ENCODE measurements around the gene MEX3B. TPM values are rescaled to one million over a fixed set of nuclear protein-coding genes. Genes with fewer than 3 reads are reported as not detected.
A peak's percentile ranks its signal among the peaks of the same experiment; 100 is the strongest.

Gene MEX3B
- total and polyA plus RNA-seq, 2 donors (not counting 3 experiments of a cell fraction or from before 2014, with no cell fraction given), result 11.0 to 22.6 TPM

DNA sequence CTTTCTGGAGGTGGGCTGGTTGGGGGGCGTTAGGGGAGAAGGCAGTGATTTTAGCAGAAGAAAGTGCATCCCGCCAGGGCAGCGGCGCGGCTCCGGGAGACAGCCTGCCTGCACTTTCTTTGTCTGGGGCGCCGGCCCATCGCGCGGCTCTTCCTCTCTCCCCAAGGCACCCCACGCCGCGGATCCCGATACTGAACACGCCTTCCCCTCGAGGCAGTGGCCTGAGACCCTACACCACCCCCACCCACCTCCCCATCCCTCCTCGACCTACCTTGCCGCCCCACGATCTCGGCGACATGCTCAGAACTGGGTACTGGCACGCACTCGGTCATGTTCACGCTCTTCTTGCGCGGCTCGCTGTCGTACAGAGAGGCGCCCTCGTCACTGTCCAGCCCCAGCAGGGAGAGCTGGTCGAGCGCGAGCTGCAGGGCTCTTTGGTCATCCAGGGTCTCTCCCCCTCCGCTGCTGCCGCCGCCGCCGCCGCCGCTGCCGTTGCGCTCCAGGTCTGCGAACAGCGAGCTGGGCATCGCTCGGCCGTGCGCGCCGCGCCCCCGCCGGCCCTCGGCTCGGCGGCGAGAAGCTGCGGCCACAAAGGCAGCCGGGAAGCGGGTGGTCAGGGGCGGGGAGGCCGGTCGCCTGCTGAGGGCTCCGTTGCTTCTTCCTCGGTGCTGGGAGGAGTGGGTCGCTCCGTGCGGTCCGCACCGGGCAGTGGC lies 483 bp downstream of the MEX3B start:
- Histone ChIP-seq H3K27ac (ENCODE audit: insufficient read depth, low read depth, low read length) (peak overlapping the region; percentile 66), H3K9ac (replicated peaks; ENCODE audit: extremely low read depth, insufficient read depth, low read length) (peak overlapping the region; percentile 87), H3K9me3 (replicated peaks; ENCODE audit: control insufficient read depth, insufficient read depth, low read length) (no peaks in the 10 kb centered on the region), H3K4me2 (ENCODE audit: insufficient read depth, low read length) (peak overlapping the region; percentile 77), H3K4me1 (ENCODE audit: control insufficient read depth, extremely low read depth, insufficient read depth, low read length) (peaks cover 15% of the 10 kb centered on the region), H3K79me2 (ENCODE audit: control insufficient read depth, insufficient read depth, low read length) (peaks cover 18% of the 10 kb centered on the region), H3K4me3 (replicated peaks in 1 of 3; ENCODE audit: insufficient read depth in 1 of 3, low read depth in 1 of 3, low read length in 3 of 3) (peak overlapping the region; percentile 91 to 97 (median 92)), H3K36me3 (ENCODE audit: control insufficient read depth in 2 of 2, extremely low read depth in 1 of 2, insufficient read depth in 2 of 2, low read length in 2 of 2) (peaks cover 7 to 8% of the 10 kb centered on the region in 2 experiments), H3K9me1 (replicated peaks; ENCODE audit: control insufficient read depth, extremely low read depth, insufficient read depth, low read length) (no peaks in the 10 kb centered on the region), H3K27me3 (ENCODE audit: control insufficient read depth in 2 of 2, insufficient read depth in 2 of 2, low read length in 2 of 2) (peaks cover 1 to 2% of the 10 kb centered on the region in 2 experiments), H2AFZ (ENCODE audit: low read depth, low read length) (peak overlapping the region; percentile 63), H4K20me1 (replicated peaks; ENCODE audit: control insufficient read depth, extremely low read depth, insufficient read depth, low read length) (peaks cover 2% of the 10 kb centered on the region)
- FAIRE-seq (no peak), DNase-seq (ENCODE audit: low read depth, low spot score) (peak; percentile 65)
- intact Hi-C loops (cut with micrococcal nuclease), result loop anchor here (2.0 to 10.0 kb wide), 5 partner anchors 62 to 1041 kb away; partner anchors contain the start of gene TLNRD1
- dilution Hi-C loops (cut with MboI; ENCODE audit: extremely low pct_ligation_motif_present, low sequenced_read_pairs), result no loop called here
- ChIA-PET CTCF (interaction anchor here (0.7 to 3.8 kb wide), 3 partner anchors 63 to 153 kb away, joined by 3 to 30 read pairs (median 3); no protein-coding TSS in a partner anchor), POLR2A (interaction anchor here (0.8 kb wide), 1 partner anchor 495 kb away, joined by 3 read pairs; the partner anchor contains the start of gene RPS17)
- BruUV-seq (replicated peaks), result no TSS peak
- TF ChIP-seq POLR2A (IDR thresholded peaks at IDR 0.05; ENCODE audit: low read depth, low read length), result no peak
- TF ChIP-seq, protein P1, sequence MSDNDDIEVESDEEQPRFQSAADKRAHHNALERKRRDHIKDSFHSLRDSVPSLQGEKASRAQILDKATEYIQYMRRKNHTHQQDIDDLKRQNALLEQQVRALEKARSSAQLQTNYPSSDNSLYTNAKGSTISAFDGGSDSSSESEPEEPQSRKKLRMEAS (IDR thresholded peaks at IDR 0.05; ENCODE audit: insufficient read depth, insufficient read length), result no peak

DNA sequence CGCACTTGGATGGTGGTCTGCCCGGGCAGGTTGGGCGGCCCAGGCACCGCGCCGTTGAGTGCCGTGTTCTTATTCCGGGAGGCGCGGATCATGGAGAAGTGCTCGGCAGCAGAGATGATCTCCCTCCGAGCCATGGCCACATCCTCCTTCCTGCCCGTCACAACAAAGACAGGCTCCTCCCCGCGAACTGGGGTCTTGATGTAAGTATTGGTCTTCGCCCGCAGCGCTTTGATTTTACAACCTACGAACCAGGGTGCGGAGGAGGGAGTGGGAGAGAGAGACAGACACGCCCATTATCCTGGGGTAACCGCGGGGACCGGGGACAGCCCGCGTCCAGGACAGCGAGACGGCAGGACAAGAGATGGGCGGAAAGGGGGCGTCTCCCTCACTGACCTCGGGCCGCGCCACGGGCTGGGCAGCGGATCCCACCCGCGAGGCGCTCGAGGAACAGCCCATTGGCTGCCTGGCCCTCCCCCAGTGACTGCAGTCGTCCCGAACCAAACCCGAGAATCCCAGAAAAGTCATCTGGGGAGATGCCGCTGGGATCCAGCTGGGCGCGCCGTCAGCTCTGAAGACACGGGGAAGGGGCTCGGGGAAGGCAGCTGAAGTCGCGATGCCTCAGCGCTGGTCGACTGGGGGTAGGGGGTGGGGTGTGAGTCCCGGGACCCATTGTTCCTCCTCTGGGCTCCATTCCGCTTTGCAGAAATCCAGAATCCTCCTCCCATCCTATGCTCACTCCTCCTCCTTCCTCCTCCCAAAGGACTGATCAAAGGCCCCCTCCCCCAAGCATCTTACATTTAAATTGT lies 1.2 kb downstream of the MEX3B start:
- peaks cover 2% of the 10 kb centered on the region for H4K20me1 ChIP-seq (replicated peaks; ENCODE audit: control insufficient read depth, extremely low read depth, insufficient read depth, low read length)
- no peaks in the 10 kb centered on the region for H3K9me3 ChIP-seq (replicated peaks; ENCODE audit: control insufficient read depth, insufficient read depth, low read length)
- H3K4me1 ChIP-seq (ENCODE audit: control insufficient read depth, extremely low read depth, insufficient read depth, low read length), result peaks cover 15% of the 10 kb centered on the region
- peak overlapping the region; percentile 66 for H3K27ac ChIP-seq (ENCODE audit: insufficient read depth, low read depth, low read length)
- H3K27me3 ChIP-seq (ENCODE audit: control insufficient read depth in 2 of 2, insufficient read depth in 2 of 2, low read length in 2 of 2), result peaks cover 0 to 2% of the 10 kb centered on the region in 2 experiments
- peak overlapping the region; percentile 63 for H2AFZ ChIP-seq (ENCODE audit: low read depth, low read length)
- intact Hi-C loops (cut with micrococcal nuclease), result loop anchor here (2.0 to 10.0 kb wide), 5 partner anchors 63 to 1040 kb away; partner anchors contain the start of gene TLNRD1
- ChIA-PET CTCF (interaction anchor here (1.6 kb wide), 1 partner anchor 154 kb away, joined by 4 read pairs; no protein-coding TSS in a partner anchor), POLR2A (no interaction called here)
- H3K4me3 ChIP-seq (replicated peaks in 1 of 3; ENCODE audit: insufficient read depth in 1 of 3, low read depth in 1 of 3, low read length in 3 of 3), result peak overlapping the region; percentile 91 to 97 (median 92)
- H3K36me3 ChIP-seq (ENCODE audit: control insufficient read depth in 2 of 2, extremely low read depth in 1 of 2, insufficient read depth in 2 of 2, low read length in 2 of 2), result peaks cover 7 to 8% of the 10 kb centered on the region in 2 experiments
- H3K9ac ChIP-seq (replicated peaks; ENCODE audit: extremely low read depth, insufficient read depth, low read length), result peak overlapping the region; percentile 87
- dilution Hi-C loops (cut with MboI; ENCODE audit: extremely low pct_ligation_motif_present, low sequenced_read_pairs), result no loop called here
- no peak for TF ChIP-seq EZH2 (IDR thresholded peaks at IDR 0.05; ENCODE audit: borderline replicate concordance, low read depth, low read length, severe bottlenecking)
- no peak for TF ChIP-seq FOS (IDR thresholded peaks at IDR 0.05; ENCODE audit: borderline replicate concordance, insufficient read depth, low read length)
- TF ChIP-seq JUN (IDR thresholded peaks at IDR 0.05; ENCODE audit: borderline replicate concordance, insufficient read depth, insufficient read length, low read depth), result no peak
- no peak for TF ChIP-seq GATA2 (IDR thresholded peaks at IDR 0.05; ENCODE audit: insufficient read depth, insufficient read length, low read depth, low read length)
- TF ChIP-seq, protein P1 (IDR thresholded peaks at IDR 0.05; ENCODE audit: insufficient read depth, insufficient read length), result no peak
- peak; percentile 17 for TF ChIP-seq POLR2AphosphoS5 (IDR thresholded peaks at IDR 0.05; ENCODE audit: insufficient read depth, low read depth, low read length)
- TF ChIP-seq, protein P2, sequence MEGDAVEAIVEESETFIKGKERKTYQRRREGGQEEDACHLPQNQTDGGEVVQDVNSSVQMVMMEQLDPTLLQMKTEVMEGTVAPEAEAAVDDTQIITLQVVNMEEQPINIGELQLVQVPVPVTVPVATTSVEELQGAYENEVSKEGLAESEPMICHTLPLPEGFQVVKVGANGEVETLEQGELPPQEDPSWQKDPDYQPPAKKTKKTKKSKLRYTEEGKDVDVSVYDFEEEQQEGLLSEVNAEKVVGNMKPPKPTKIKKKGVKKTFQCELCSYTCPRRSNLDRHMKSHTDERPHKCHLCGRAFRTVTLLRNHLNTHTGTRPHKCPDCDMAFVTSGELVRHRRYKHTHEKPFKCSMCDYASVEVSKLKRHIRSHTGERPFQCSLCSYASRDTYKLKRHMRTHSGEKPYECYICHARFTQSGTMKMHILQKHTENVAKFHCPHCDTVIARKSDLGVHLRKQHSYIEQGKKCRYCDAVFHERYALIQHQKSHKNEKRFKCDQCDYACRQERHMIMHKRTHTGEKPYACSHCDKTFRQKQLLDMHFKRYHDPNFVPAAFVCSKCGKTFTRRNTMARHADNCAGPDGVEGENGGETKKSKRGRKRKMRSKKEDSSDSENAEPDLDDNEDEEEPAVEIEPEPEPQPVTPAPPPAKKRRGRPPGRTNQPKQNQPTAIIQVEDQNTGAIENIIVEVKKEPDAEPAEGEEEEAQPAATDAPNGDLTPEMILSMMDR (IDR thresholded peaks at IDR 0.05; ENCODE audit: extremely low read depth in 1 of 2, insufficient read depth in 1 of 2, low read depth in 1 of 2, low read length in 2 of 2), result no peak
- peak; percentile 49 for TF ChIP-seq POLR2A (IDR thresholded peaks at IDR 0.05; ENCODE audit: low read depth, low read length)
- TF ChIP-seq MYC (IDR thresholded peaks at IDR 0.05; ENCODE audit: low read depth, low read length), result no peak
- peak overlapping the region; percentile 77 for H3K4me2 ChIP-seq (ENCODE audit: insufficient read depth, low read length)
- no peaks in the 10 kb centered on the region for H3K9me1 ChIP-seq (replicated peaks; ENCODE audit: control insufficient read depth, extremely low read depth, insufficient read depth, low read length)
- TSS peak; percentile 3 for BruUV-seq (replicated peaks)
- DNase-seq (ENCODE audit: low read depth, low spot score) (peak; percentile 67), FAIRE-seq (peak; percentile 12)
- H3K79me2 ChIP-seq (ENCODE audit: control insufficient read depth, insufficient read depth, low read length), result peaks cover 18% of the 10 kb centered on the region
